Measurements from ENCODE around the gene OR4E2.

DNA sequence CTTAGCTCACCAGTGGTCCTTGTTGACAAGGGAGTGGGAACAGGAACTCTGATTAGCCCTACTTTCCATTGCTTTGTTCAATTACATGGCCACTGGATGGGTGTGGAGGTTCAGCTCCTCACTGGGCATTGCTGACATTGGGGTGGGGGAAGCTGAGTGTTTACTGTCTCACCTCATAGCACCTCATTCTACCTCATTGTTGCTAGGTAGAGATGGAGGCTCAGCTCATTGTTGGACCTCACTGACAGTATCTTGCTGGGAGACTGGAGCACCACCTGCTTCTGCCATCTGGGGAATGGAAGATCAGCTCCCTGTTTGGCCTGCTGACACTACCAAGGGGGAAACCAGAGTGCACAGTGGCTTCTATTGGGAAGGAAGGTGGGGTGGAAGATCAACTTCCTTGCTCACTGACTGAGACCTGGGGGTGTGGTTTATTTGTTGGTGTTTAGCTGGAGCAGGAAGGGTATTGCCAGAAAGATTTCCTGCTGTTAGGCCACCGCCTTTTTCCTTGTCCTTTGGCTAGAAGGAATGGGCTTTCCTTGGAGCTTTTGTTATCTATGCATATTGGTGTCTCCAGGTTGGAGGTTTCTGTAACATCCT is 1.3 kb upstream of the OR4E2 start:
- TF ChIP-seq, protein P1, sequence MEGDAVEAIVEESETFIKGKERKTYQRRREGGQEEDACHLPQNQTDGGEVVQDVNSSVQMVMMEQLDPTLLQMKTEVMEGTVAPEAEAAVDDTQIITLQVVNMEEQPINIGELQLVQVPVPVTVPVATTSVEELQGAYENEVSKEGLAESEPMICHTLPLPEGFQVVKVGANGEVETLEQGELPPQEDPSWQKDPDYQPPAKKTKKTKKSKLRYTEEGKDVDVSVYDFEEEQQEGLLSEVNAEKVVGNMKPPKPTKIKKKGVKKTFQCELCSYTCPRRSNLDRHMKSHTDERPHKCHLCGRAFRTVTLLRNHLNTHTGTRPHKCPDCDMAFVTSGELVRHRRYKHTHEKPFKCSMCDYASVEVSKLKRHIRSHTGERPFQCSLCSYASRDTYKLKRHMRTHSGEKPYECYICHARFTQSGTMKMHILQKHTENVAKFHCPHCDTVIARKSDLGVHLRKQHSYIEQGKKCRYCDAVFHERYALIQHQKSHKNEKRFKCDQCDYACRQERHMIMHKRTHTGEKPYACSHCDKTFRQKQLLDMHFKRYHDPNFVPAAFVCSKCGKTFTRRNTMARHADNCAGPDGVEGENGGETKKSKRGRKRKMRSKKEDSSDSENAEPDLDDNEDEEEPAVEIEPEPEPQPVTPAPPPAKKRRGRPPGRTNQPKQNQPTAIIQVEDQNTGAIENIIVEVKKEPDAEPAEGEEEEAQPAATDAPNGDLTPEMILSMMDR (conservative IDR thresholded peaks at IDR 0.05), result no peak
- no peak for TF ChIP-seq EZH2 (IDR thresholded peaks at IDR 0.05; ENCODE audit: low read depth)

Measured in PC-9 (cell line).